ENCODE results near the gene TBL3. TPM values are rescaled to one million over a fixed set of nuclear protein-coding genes. Genes with fewer than 3 reads are reported as not detected.
A peak's percentile ranks its signal among the peaks of the same experiment; 100 is the strongest.

TBL3 gene
- total RNA-seq, 1 experiment from 2014 or later, result 34.7 TPM

GRCh38 chr16:1965396-1966001 lies 6.4 kb upstream of the TBL3 start:
- Mint-ChIP-seq H3K36me3 (ENCODE audit: insufficient read depth, unreplicated experiment) (peaks cover 55% of the 10 kb centered on the region), H3K27me3 (ENCODE audit: insufficient read depth, unreplicated experiment) (no peaks in the 10 kb centered on the region), H3K4me1 (ENCODE audit: low read depth, unreplicated experiment) (peaks cover 20% of the 10 kb centered on the region), H3K27ac (ENCODE audit: unreplicated experiment) (peak overlapping the region; percentile 96), H3K4me3 (ENCODE audit: unreplicated experiment) (peak overlapping the region; percentile 76), H3K9me3 (ENCODE audit: unreplicated experiment) (no peaks in the 10 kb centered on the region)
- DNase-seq, result no peak
- TSS peak; percentile 64 for BruUV-seq (replicated peaks)
- Histone ChIP-seq H3K27me3 (replicated peaks; ENCODE audit: control insufficient read depth, insufficient read depth, low read length) (no peaks in the 10 kb centered on the region), H3K4me3 (ENCODE audit: low read depth, low read length) (peak overlapping the region; percentile 83), H3K36me3 (ENCODE audit: control insufficient read depth, insufficient read depth, low read length) (peaks cover 8% of the 10 kb centered on the region), H3K9me3 (no peaks in the 10 kb centered on the region), H3K4me1 (peaks cover 17% of the 10 kb centered on the region)
- ChIA-PET CTCF (interaction anchor here (1.1 kb wide), 1 partner anchor 24 kb away, joined by 3 read pairs; the partner anchor contains the start of gene SYNGR3), POLR2A (interaction anchor here (0.6 to 1.9 kb wide), 17 partner anchors 19 to 288 kb away, joined by 3 to 36 read pairs (median 6); partner anchors contain the start of genes ECI1, GFER, JPT2 and MSRB1)
- intact Hi-C loops (cut with micrococcal nuclease; ENCODE audit: unreplicated experiment), result no loop called here
- no peak for TF ChIP-seq CTCF (IDR thresholded peaks at IDR 0.05; ENCODE audit: insufficient read depth in 1 of 2, low read depth in 1 of 2, low read length in 1 of 2, severe bottlenecking in 1 of 2, unreplicated experiment in 1 of 2)

- CTCF ChIA-PET, result no interaction called here
- H3K36me3 ChIP-seq (ENCODE audit: control insufficient read depth, insufficient read depth, low read length), result peaks cover 8% of the 10 kb centered on the region
- H3K27me3 ChIP-seq (replicated peaks; ENCODE audit: control insufficient read depth, insufficient read depth, low read length), result no peaks in the 10 kb centered on the region
- Mint-ChIP-seq H3K4me3 (ENCODE audit: unreplicated experiment) (peak within 1 kb of the TSS; percentile 76), H3K27ac (ENCODE audit: unreplicated experiment) (peak within 1 kb of the TSS; percentile 96), H3K27me3 (ENCODE audit: insufficient read depth, unreplicated experiment) (no peaks in the 10 kb centered on the region), H3K36me3 (ENCODE audit: insufficient read depth, unreplicated experiment) (peaks cover 49% of the 10 kb centered on the region), H3K4me1 (ENCODE audit: low read depth, unreplicated experiment) (peaks cover 12% of the 10 kb centered on the region), H3K9me3 (ENCODE audit: unreplicated experiment) (no peaks in the 10 kb centered on the region)
- intact Hi-C loops (cut with micrococcal nuclease; ENCODE audit: unreplicated experiment), result no loop called here
- BruUV-seq (replicated peaks), result no TSS peak
- peak within 1 kb of the TSS; percentile 83 for H3K4me3 ChIP-seq (ENCODE audit: low read depth, low read length)
- H3K4me1 ChIP-seq, result peaks cover 17% of the 10 kb centered on the region
- no peaks in the 10 kb centered on the region for H3K9me3 ChIP-seq
- no peak for DNase-seq
- POLR2A ChIA-PET, result no interaction called here
- no peak for TF ChIP-seq CTCF (IDR thresholded peaks at IDR 0.05; ENCODE audit: insufficient read depth in 1 of 2, low read depth in 1 of 2, low read length in 1 of 2, severe bottlenecking in 1 of 2, unreplicated experiment in 1 of 2)
These were observed 5.4 kb upstream of the TBL3 start, which contains the start of gene RNF151 for GRCh38 chr16:1966460-1966859. TSS of gene RNF151 (plus strand) at chr16:1966856. CDS start at chr16:1966882, 26 bp downstream.

- intact Hi-C loops (cut with micrococcal nuclease; ENCODE audit: unreplicated experiment), result no loop called here
- ChIA-PET CTCF (no interaction called here), POLR2A (no interaction called here)
- peaks cover 3% of the 10 kb centered on the region for H3K36me3 ChIP-seq (ENCODE audit: control insufficient read depth, insufficient read depth, low read length)
- no peak overlapping the region for H3K4me3 Mint-ChIP-seq (ENCODE audit: unreplicated experiment)
- H3K36me3 Mint-ChIP-seq (ENCODE audit: insufficient read depth, unreplicated experiment), result peaks cover 38% of the 10 kb centered on the region
- no peaks in the 10 kb centered on the region for H3K9me3 Mint-ChIP-seq (ENCODE audit: unreplicated experiment)
- H3K27me3 Mint-ChIP-seq (ENCODE audit: insufficient read depth, unreplicated experiment), result no peaks in the 10 kb centered on the region
- no peak for DNase-seq
- peaks cover 15% of the 10 kb centered on the region for H3K4me1 Mint-ChIP-seq (ENCODE audit: low read depth, unreplicated experiment)
- H3K4me1 ChIP-seq, result 0 out of 2 replicates have a peak, but pooled peaks cover under 1% of the 10 kb centered on the region
- H3K27me3 ChIP-seq (replicated peaks; ENCODE audit: control insufficient read depth, insufficient read depth, low read length), result no peaks in the 10 kb centered on the region
- no TSS peak for BruUV-seq (replicated peaks)
- H3K27ac Mint-ChIP-seq (ENCODE audit: unreplicated experiment), result no peak overlapping the region
- no peak for TF ChIP-seq CTCF (IDR thresholded peaks at IDR 0.05; ENCODE audit: insufficient read depth in 1 of 2, low read depth in 1 of 2, low read length in 1 of 2, severe bottlenecking in 1 of 2, unreplicated experiment in 1 of 2)
- H3K9me3 ChIP-seq, result no peaks in the 10 kb centered on the region
- H3K4me3 ChIP-seq (ENCODE audit: low read depth, low read length), result no peak overlapping the region
These were observed 3.5 kb upstream of the TBL3 start for GRCh38 chr16:1968146-1968953.

Measured in Caco-2 (cell line).